ENCODE data around the gene TSEN15. TPM values are rescaled to one million over a fixed set of nuclear protein-coding genes. Genes with fewer than 3 reads are reported as not detected.

The TSEN15 gene
- total and polyA plus RNA-seq, 10 of the 15 experiments (the other 5 are each of a cell fraction or from before 2014, with no cell fraction given), result 21.1 to 136 (median 70.2) TPM

- peaks cover 0 to 6% of the 10 kb centered on the region in 2 experiments; a peak in 2 of 4 replicates for H3K36me3 ChIP-seq (ENCODE audit: control insufficient read depth in 2 of 2, insufficient read depth in 2 of 2, low read length in 1 of 2)
- DNase-seq (ENCODE audit: low read depth, low spot score), result no peak
- in situ Hi-C loops (cut with MboI), result loop anchor here (5.0 kb wide), 1 partner anchor 52 kb away; no protein-coding TSS in a partner anchor
- H4K20me1 ChIP-seq (ENCODE audit: control insufficient read depth, insufficient read depth), result no peaks in the 10 kb centered on the region
- H3K9ac ChIP-seq (ENCODE audit: control insufficient read depth, insufficient read depth, low read length), result no peak overlapping the region
- H3K9me3 ChIP-seq (replicated peaks; ENCODE audit: control insufficient read depth, insufficient read depth, low read length), result no peaks in the 10 kb centered on the region
- RAD21 ChIA-PET (ENCODE audit: unreplicated experiment), result no interaction called here
- no peak overlapping the region for H3K4me2 ChIP-seq (ENCODE audit: control insufficient read depth, insufficient read depth)
- SMC1A ChIA-PET (ENCODE audit: uncharacterized antibody, unreplicated experiment), result interaction anchor here (1.4 kb wide), 1 partner anchor 14 kb away, joined by 6 read pairs; the partner anchor contains the start of gene TSEN15
- no peak overlapping the region for H2AFZ ChIP-seq (ENCODE audit: control insufficient read depth, low read depth, low read length)
- H3K27ac ChIP-seq (ENCODE audit: control insufficient read depth, insufficient read depth), result no peak overlapping the region
- no peaks in the 10 kb centered on the region for H3K79me2 ChIP-seq (ENCODE audit: control insufficient read depth, insufficient read depth, low read length)
- no peak for ATAC-seq
- no peak overlapping the region for H3K4me3 ChIP-seq
- no peak for FAIRE-seq
- H3K27me3 ChIP-seq (replicated peaks in 1 of 2; ENCODE audit: control insufficient read depth in 2 of 2, insufficient read depth in 2 of 2, low read length in 1 of 2), result no peaks in the 10 kb centered on the region
- TF ChIP-seq ATF2 (IDR thresholded peaks at IDR 0.05; ENCODE audit: low read length) (no peak), CHD4 (IDR thresholded peaks at IDR 0.05) (no peak), PML (IDR thresholded peaks at IDR 0.05; ENCODE audit: low read length) (no peak), ZNF24 (IDR thresholded peaks at IDR 0.05) (no peak), TARDBP (IDR thresholded peaks at IDR 0.05; ENCODE audit: borderline replicate concordance) (no peak), RELA (IDR thresholded peaks at IDR 0.05; ENCODE audit: borderline replicate concordance, partially characterized antibody) (no peak), MXI1 (IDR thresholded peaks at IDR 0.05; ENCODE audit: low read depth, low read length) (no peak), CEBPZ (IDR thresholded peaks at IDR 0.05; ENCODE audit: low read depth, low read length) (no peak), RFX5 (IDR thresholded peaks at IDR 0.05; ENCODE audit: low read depth, low read length) (no peak), ZBTB11 (CRISPR knock-in tag; IDR thresholded peaks at IDR 0.05) (no peak), IRF3 (IDR thresholded peaks at IDR 0.05) (no peak)
- CTCF ChIA-PET, result no interaction called here
- POLR2A ChIA-PET, result no interaction called here
- no peaks in the 10 kb centered on the region for H3K4me1 ChIP-seq (ENCODE audit: control insufficient read depth, insufficient read depth, low read length)
- intact Hi-C loops (cut with micrococcal nuclease; ENCODE audit: unreplicated experiment), result no loop called here
- no TSS peak for BruUV-seq (replicated peaks)
These were observed 14.0 kb downstream of the TSEN15 start for GRCh38 chr1:184065559-184065958.
